HCT116 (cell line): ENCODE measurements around the gene CD302. TPM values are rescaled to one million over a fixed set of nuclear protein-coding genes. Genes with fewer than 3 reads are reported as not detected.

Experiments
- ATAC-seq: fragments of 200-7000 bp; cut with Tn5 transposase; 2 replicates; pipeline ENCODE4 v1.9.1; 2020; ENCODE audit warnings: mild to moderate bottlenecking, moderate library complexity
- BruUV-seq: library from RNA; stranded (reverse); fragments of 400-500 nt; replicated peaks from 2 replicates; lab custom pipeline; 2021; lab: Mats Ljungman, UMichigan
- CTCF ChIA-PET: fragments of 300-600 bp; sonication (Branson Sonifier 250); formaldehyde crosslinking; loops from one replicate; lab custom pipeline; 2021; ENCODE audit warnings: antibody characterized with exemption; lab: Charles Lee
- POLR2A ChIA-PET: fragments of 300-600, 350-600 bp; sonication (Branson Sonifier 250); formaldehyde crosslinking; loops from one replicate; lab custom pipeline; 2021; ENCODE audit warnings: antibody characterized with exemption; lab: Charles Lee
- RAD21 ChIA-PET, 2 experiments: fragments of 300-600 bp; sonication (Branson Sonifier 250); formaldehyde crosslinking; loops; one replicate each; lab custom pipeline; 2023; ENCODE audit warnings: low total read pairs in 2 of 2; ENCODE audit not compliant: uncharacterized antibody in 2 of 2, unreplicated experiment in 2 of 2, low non-redundant PET in 1 of 2; lab: Charles Lee
- DNase-seq: peaks from one replicate; pipeline ENCODE4 v3.0.0-alpha.2; 2010; ENCODE audit warnings: low read depth, low spot score
- H2AFZ ChIP-seq: fragments of 200-600 bp; shearing (Covaris generic), sonication (generic); 2 replicates; pipeline ENCODE4 v1.6.1; 2017; ENCODE audit warnings: low read depth, mixed run types, mixed read lengths, antibody characterized with exemption, low read length; ENCODE audit not compliant: poor library complexity, severe bottlenecking
- H3K27ac ChIP-seq: 2 replicates; pipeline ENCODE4 v1.5.1; 2012; ENCODE audit warnings: low read depth, low read length
- H3K27me3 ChIP-seq: fragments of 200-600 bp; sonication (generic); 2 replicates; pipeline ENCODE4 v1.6.1; 2016; ENCODE audit warnings: mixed run types, low read length, mixed read lengths; ENCODE audit not compliant: insufficient read depth
- H3K36me3 ChIP-seq, 2 experiments: fragments of 200-500 bp in 1 of 2; fragments of 200-600 bp in 1 of 2; sonication (Bioruptor generic) in 1 of 2; sonication (generic) in 1 of 2; 2 replicates each; pipeline versions ENCODE4 v1.5.1 to v1.6.1; 2014 to 2016; ENCODE audit warnings: low read length in 2 of 2, inconsistent platforms in 1 of 2, mixed read lengths in 1 of 2, mixed run types in 1 of 2; ENCODE audit not compliant: insufficient read depth in 2 of 2, control insufficient read depth in 1 of 2
- H3K4me1 ChIP-seq, 2 experiments: fragments of 200-600 bp in 1 of 2; sonication (generic) in 1 of 2; 2 replicates each; pipeline versions ENCODE4 v1.5.1 to v1.6.1; 2012 to 2017; ENCODE audit warnings: low read length in 2 of 2, inconsistent platforms in 1 of 2, mild to moderate bottlenecking in 1 of 2, mixed read lengths in 1 of 2, mixed run types in 1 of 2, moderate library complexity in 1 of 2; ENCODE audit not compliant: insufficient read depth in 2 of 2, control insufficient read depth in 1 of 2
- H3K4me2 ChIP-seq: fragments of 200-600 bp; sonication (generic); 2 replicates; pipeline ENCODE4 v1.6.1; 2017; ENCODE audit warnings: mixed run types, low read length, mixed read lengths
- H3K4me3 ChIP-seq, 2 experiments: fragments of 200-600 bp in 1 of 2; sonication (generic) in 1 of 2; replicated peaks in 1 of 2; 2 replicates each; pipeline ENCODE4 v1.5.1; 2011 to 2016; ENCODE audit warnings: low read length in 2 of 2, control low read depth in 1 of 2, low read depth in 1 of 2, mild to moderate bottlenecking in 1 of 2, mixed read lengths in 1 of 2, mixed run types in 1 of 2
- H3K79me2 ChIP-seq: fragments of 200-600 bp; sonication (generic); 2 replicates; pipeline ENCODE4 v1.6.1; 2017; ENCODE audit warnings: mild to moderate bottlenecking, mixed run types, low read length, moderate library complexity, mixed read lengths; ENCODE audit not compliant: insufficient read depth
- H3K9ac ChIP-seq: fragments of 200-600 bp; sonication (generic); 2 replicates; pipeline ENCODE4 v1.6.1; 2016; ENCODE audit warnings: low read length, mixed read lengths
- H3K9me2 ChIP-seq: fragments of 200-600 bp; sonication (generic), shearing (Covaris generic); 2 replicates; pipeline ENCODE4 v1.6.1; 2017; ENCODE audit warnings: mixed run types, mild to moderate bottlenecking, moderate library complexity; ENCODE audit not compliant: insufficient read depth
- H3K9me3 ChIP-seq, 2 experiments: fragments of 200-500 bp in 1 of 2; fragments of 200-600 bp in 1 of 2; sonication (Bioruptor generic) in 1 of 2; sonication (generic) in 1 of 2; 2 replicates each; pipeline ENCODE4 v1.6.1; 2014 to 2017; ENCODE audit warnings: low read length in 2 of 2, mixed read lengths in 2 of 2, inconsistent platforms in 1 of 2, low read depth in 1 of 2, mild to moderate bottlenecking in 1 of 2, mixed run types in 1 of 2, moderate library complexity in 1 of 2; ENCODE audit not compliant: control insufficient read depth in 1 of 2, insufficient read depth in 1 of 2
- H4K20me1 ChIP-seq: fragments of 200-600 bp; sonication (generic), shearing (Covaris generic); 2 replicates; pipeline ENCODE4 v1.6.1; 2017; ENCODE audit warnings: mixed run types, mild to moderate bottlenecking, moderate library complexity; ENCODE audit not compliant: insufficient read depth
- CBX3 ChIP-seq: IDR thresholded peaks from 2 replicates; pipeline ENCODE4 v1.6.1; 2012; ENCODE audit warnings: low read depth
- CEBPB ChIP-seq: IDR thresholded peaks from 2 replicates; pipeline ENCODE4 v1.6.1; 2012; ENCODE audit warnings: low read depth
- EZH2 ChIP-seq: fragments of 200-600 bp; sonication (generic); IDR thresholded peaks from 2 replicates; pipeline ENCODE4 v1.6.1; 2017; ENCODE audit warnings: antibody characterized with exemption, mixed run types
- FOSL1 ChIP-seq: IDR thresholded peaks from 2 replicates; pipeline ENCODE4 v1.6.1; 2012; ENCODE audit warnings: low read depth
- JUND ChIP-seq: IDR thresholded peaks from 2 replicates; pipeline ENCODE4 v1.6.1; 2012
- RAD21 ChIP-seq: IDR thresholded peaks from 2 replicates; pipeline ENCODE4 v1.6.1; 2012; ENCODE audit warnings: low read depth, mild to moderate bottlenecking
- SP1 ChIP-seq: IDR thresholded peaks from 2 replicates; pipeline ENCODE4 v1.6.1; 2012; ENCODE audit warnings: low read depth
- TCF7L2 ChIP-seq: IDR thresholded peaks from 2 replicates; pipeline ENCODE4 v1.7.0; 2011; ENCODE audit warnings: borderline replicate concordance, inconsistent platforms; ENCODE audit not compliant: insufficient read depth, insufficient read length; ENCODE audit errors: extremely low read depth
- intact Hi-C: fragments of 100-400 bp; cut with micrococcal nuclease; formaldehyde crosslinking; loops from 2 replicates; pipeline ENCODE4 v1.10.0; 2022
- total RNA-seq: library from RNA; stranded (reverse); gene quantifications from one replicate; pipeline ENCODE4 v1.2.1, GENCODE V29; 2021; ENCODE audit not compliant: unreplicated experiment
- TF ChIP-seq, protein P1 (sequence below), 3 experiments: fragments of 200-600 bp in 1 of 3; sonication (generic) in 1 of 3; IDR thresholded peaks in 2 of 3; conservative IDR thresholded peaks in 1 of 3; 2 replicates each; pipeline ENCODE4 v1.5.1; 2012 to 2017; ENCODE audit warnings: low read depth in 2 of 3, low read length in 2 of 3, antibody characterized with exemption in 1 of 3, borderline replicate concordance in 1 of 3, control low read depth in 1 of 3, mild to moderate bottlenecking in 1 of 3, mixed read lengths in 1 of 3, mixed run types in 1 of 3, moderate library complexity in 1 of 3; ENCODE audit not compliant: insufficient read depth in 1 of 3

The CD302 gene
- total RNA-seq, 1 experiment from 2014 or later: 0.15 TPM

DNA sequence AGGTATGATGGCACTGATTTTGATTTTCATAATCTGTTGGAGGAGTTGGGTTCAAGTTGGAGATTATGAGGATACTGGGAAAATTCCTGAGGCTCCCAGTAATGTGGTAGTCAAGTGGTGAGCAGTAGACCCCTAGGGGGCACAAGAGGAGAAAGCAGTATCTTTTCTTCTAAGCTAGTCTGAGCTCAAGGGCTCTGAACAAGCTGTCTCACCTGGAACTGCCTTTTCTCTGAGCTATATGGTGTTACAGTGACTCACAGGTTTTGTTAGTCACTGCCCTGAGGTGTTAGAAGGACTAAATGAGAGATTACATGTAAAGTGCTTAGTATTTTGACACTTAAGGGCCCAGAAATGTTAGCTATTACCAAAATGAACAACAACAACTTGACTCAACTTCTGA, 42.2 kb downstream of the CD302 start:
- no TSS peak for BruUV-seq
- DNase-seq (peak; percentile 75), ATAC-seq (peak; percentile 94)
- Histone ChIP-seq H3K4me3 (no peak overlapping the region), H3K9me3 (no peaks in the 10 kb centered on the region), H2AFZ (no peak overlapping the region), H3K27me3 (no peaks in the 10 kb centered on the region), H3K79me2 (peaks cover 98% of the 10 kb centered on the region), H3K4me2 (no peak overlapping the region), H3K9me2 (no peaks in the 10 kb centered on the region), H3K27ac (no peak overlapping the region; the same call in 1 of the 2 replicates), H4K20me1 (peaks cover 17% of the 10 kb centered on the region), H3K36me3 (peaks cover 35 to 36% of the 10 kb centered on the region in 2 experiments), H3K9ac (no peak overlapping the region), H3K4me1 (peaks cover 0 to 17% of the 10 kb centered on the region in 2 experiments; a peak in 2 of 4 replicates)
- TF ChIP-seq, protein P1, sequence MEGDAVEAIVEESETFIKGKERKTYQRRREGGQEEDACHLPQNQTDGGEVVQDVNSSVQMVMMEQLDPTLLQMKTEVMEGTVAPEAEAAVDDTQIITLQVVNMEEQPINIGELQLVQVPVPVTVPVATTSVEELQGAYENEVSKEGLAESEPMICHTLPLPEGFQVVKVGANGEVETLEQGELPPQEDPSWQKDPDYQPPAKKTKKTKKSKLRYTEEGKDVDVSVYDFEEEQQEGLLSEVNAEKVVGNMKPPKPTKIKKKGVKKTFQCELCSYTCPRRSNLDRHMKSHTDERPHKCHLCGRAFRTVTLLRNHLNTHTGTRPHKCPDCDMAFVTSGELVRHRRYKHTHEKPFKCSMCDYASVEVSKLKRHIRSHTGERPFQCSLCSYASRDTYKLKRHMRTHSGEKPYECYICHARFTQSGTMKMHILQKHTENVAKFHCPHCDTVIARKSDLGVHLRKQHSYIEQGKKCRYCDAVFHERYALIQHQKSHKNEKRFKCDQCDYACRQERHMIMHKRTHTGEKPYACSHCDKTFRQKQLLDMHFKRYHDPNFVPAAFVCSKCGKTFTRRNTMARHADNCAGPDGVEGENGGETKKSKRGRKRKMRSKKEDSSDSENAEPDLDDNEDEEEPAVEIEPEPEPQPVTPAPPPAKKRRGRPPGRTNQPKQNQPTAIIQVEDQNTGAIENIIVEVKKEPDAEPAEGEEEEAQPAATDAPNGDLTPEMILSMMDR (IDR thresholded peaks at IDR 0.05 in 2 of 3, conservative IDR thresholded peaks at IDR 0.05 in 1 of 3; ENCODE audit: borderline replicate concordance in 1 of 3, insufficient read depth in 1 of 3, low read depth in 2 of 3, low read length in 2 of 3): peak; percentile 25 to 59 (median 50); a peak in 4 of 6 replicates
- peak; percentile 47 for TF ChIP-seq RAD21
- TF ChIP-seq SP1: peak; percentile 48; the same call in 1 of the 2 replicates
- 0 out of 2 replicates have a peak, but pooled peaks have one; percentile 13 for TF ChIP-seq CEBPB
- TF ChIP-seq TCF7L2: no peak
- peak; percentile 48; the same call in 1 of the 2 replicates for TF ChIP-seq CBX3
- no peak for TF ChIP-seq EZH2
- peak; percentile 67 for TF ChIP-seq JUND
- TF ChIP-seq FOSL1: peak; percentile 76
- CTCF ChIA-PET: interaction anchor here (0.6 to 1.7 kb wide), 6 partner anchors 9 to 292 kb away, joined by 3 to 7 read pairs (median 3); no protein-coding TSS in a partner anchor
- intact Hi-C loops: no loop called here
- POLR2A ChIA-PET: interaction anchor here (1.1 kb wide), 2 partner anchors 9 to 23 kb away, joined by 4 to 5 read pairs; no protein-coding TSS in a partner anchor
- RAD21 ChIA-PET: interaction anchor here in 1 of 2 experiments (1.1 kb wide), 1 partner anchor 198 kb away, joined by 3 read pairs; no protein-coding TSS in a partner anchor
